K562 (cell line): ENCODE measurements around the gene ZNF831.

Experiments
- GATA2 ChIP-seq: sonication (generic); formaldehyde crosslinking; IDR thresholded peaks from 2 replicates; pipeline ENCODE4 v1.4.0; 2020; ENCODE audit warnings: mild to moderate bottlenecking, missing genetic modification reagents
- MAFK ChIP-seq: IDR thresholded peaks from 2 replicates; pipeline ENCODE4 v1.6.1; 2011; ENCODE audit warnings: low read length, improper control_type of control experiment
- NFRKB ChIP-seq: fragments of 450-650 bp; IDR thresholded peaks from 2 replicates; pipeline ENCODE4 v1.6.1; 2016; ENCODE audit warnings: low read depth
- NUFIP1 ChIP-seq: fragments of 450-650 bp; IDR thresholded peaks from 2 replicates; pipeline ENCODE4 v1.6.1; 2018; ENCODE audit not compliant: partially characterized antibody
- RBBP5 ChIP-seq: fragments of 200-600 bp; sonication (generic); IDR thresholded peaks from 2 replicates; pipeline ENCODE4 v1.6.1; 2012; ENCODE audit warnings: borderline replicate concordance, mild to moderate bottlenecking, low read length, control low read depth, inconsistent platforms; ENCODE audit not compliant: insufficient read depth, poor library complexity, severe bottlenecking
- SAFB ChIP-seq: fragments of 200-400 bp; formaldehyde crosslinking; IDR thresholded peaks from 2 replicates; pipeline ENCODE4 v1.6.1; 2017; ENCODE audit warnings: low read depth, low read length, borderline replicate concordance
- TAF7 ChIP-seq: fragments of 450-650 bp; IDR thresholded peaks from 2 replicates; pipeline ENCODE4 v1.6.1; 2016; ENCODE audit warnings: missing genetic modification characterization, missing compliant biosample characterization
- TCF7 ChIP-seq: sonication (generic); IDR thresholded peaks from 2 replicates; pipeline ENCODE4 v1.6.1; 2016; ENCODE audit warnings: antibody characterized with exemption, borderline replicate concordance
- ZNF239 ChIP-seq: fragments of 250-450 bp; sonication (Bioruptor Pico); IDR thresholded peaks from 2 replicates; pipeline ENCODE4 v1.4.0; 2020; ENCODE audit warnings: mild to moderate bottlenecking
- ZNF444 ChIP-seq: fragments of 250-450 bp; sonication (Bioruptor Pico); IDR thresholded peaks from 2 replicates; pipeline ENCODE4 v1.4.0; 2020; ENCODE audit warnings: mild to moderate bottlenecking, moderate library complexity
- TF ChIP-seq, protein P1 (sequence below): IDR thresholded peaks from 2 replicates; pipeline ENCODE4 v1.6.1; 2016; ENCODE audit warnings: missing genetic modification characterization, missing compliant biosample characterization

- TF ChIP-seq NFRKB: no peak
- no peak for TF ChIP-seq RBBP5
- TF ChIP-seq MAFK: no peak
- TF ChIP-seq SAFB: no peak
- TF ChIP-seq TAF7 (tag): no peak
- TF ChIP-seq GATA2 (CRISPR knock-in tag): no peak
- no peak for TF ChIP-seq ZNF239 (CRISPR knock-in tag)
- no peak for TF ChIP-seq ZNF444
- TF ChIP-seq TCF7: no peak
- no peak for TF ChIP-seq NUFIP1
- TF ChIP-seq, protein P1, sequence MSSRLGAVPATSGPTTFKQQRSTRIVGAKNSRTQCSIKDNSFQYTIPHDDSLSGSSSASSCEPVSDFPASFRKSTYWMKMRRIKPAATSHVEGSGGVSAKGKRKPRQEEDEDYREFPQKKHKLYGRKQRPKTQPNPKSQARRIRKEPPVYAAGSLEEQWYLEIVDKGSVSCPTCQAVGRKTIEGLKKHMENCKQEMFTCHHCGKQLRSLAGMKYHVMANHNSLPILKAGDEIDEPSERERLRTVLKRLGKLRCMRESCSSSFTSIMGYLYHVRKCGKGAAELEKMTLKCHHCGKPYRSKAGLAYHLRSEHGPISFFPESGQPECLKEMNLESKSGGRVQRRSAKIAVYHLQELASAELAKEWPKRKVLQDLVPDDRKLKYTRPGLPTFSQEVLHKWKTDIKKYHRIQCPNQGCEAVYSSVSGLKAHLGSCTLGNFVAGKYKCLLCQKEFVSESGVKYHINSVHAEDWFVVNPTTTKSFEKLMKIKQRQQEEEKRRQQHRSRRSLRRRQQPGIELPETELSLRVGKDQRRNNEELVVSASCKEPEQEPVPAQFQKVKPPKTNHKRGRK (tag): no peak
Observed at GRCh38 chr20:59175861-59176260, 12.2 kb downstream of the ZNF831 start.
